HCT116 (cell line): Measurements from ENCODE around the gene GDAP2. TPM values are rescaled to one million over a fixed set of nuclear protein-coding genes. Genes with fewer than 3 reads are reported as not detected.

Source experiments
- ATAC-seq: fragments of 200-7000 bp; cut with Tn5 transposase; 2 replicates; pipeline ENCODE4 v1.9.1; 2020; ENCODE audit warnings: mild to moderate bottlenecking, moderate library complexity
- BruUV-seq: library from RNA; stranded (reverse); fragments of 400-500 nt; replicated peaks from 2 replicates; lab custom pipeline; 2021; lab: Mats Ljungman, UMichigan
- CTCF ChIA-PET: fragments of 300-600 bp; sonication (Branson Sonifier 250); formaldehyde crosslinking; loops from one replicate; lab custom pipeline; 2021; ENCODE audit warnings: antibody characterized with exemption; lab: Charles Lee
- POLR2A ChIA-PET: fragments of 300-600, 350-600 bp; sonication (Branson Sonifier 250); formaldehyde crosslinking; loops from one replicate; lab custom pipeline; 2021; ENCODE audit warnings: antibody characterized with exemption; lab: Charles Lee
- RAD21 ChIA-PET, 2 experiments: fragments of 300-600 bp; sonication (Branson Sonifier 250); formaldehyde crosslinking; loops; one replicate each; lab custom pipeline; 2023; ENCODE audit warnings: low total read pairs in 2 of 2; ENCODE audit not compliant: uncharacterized antibody in 2 of 2, unreplicated experiment in 2 of 2, low non-redundant PET in 1 of 2; lab: Charles Lee
- DNase-seq: peaks from one replicate; pipeline ENCODE4 v3.0.0-alpha.2; 2010; ENCODE audit warnings: low read depth, low spot score
- H2AFZ ChIP-seq: fragments of 200-600 bp; shearing (Covaris generic), sonication (generic); 2 replicates; pipeline ENCODE4 v1.6.1; 2017; ENCODE audit warnings: low read depth, mixed run types, mixed read lengths, antibody characterized with exemption, low read length; ENCODE audit not compliant: poor library complexity, severe bottlenecking
- H3K27ac ChIP-seq: 2 replicates; pipeline ENCODE4 v1.5.1; 2012; ENCODE audit warnings: low read depth, low read length
- H3K27me3 ChIP-seq: fragments of 200-600 bp; sonication (generic); 2 replicates; pipeline ENCODE4 v1.6.1; 2016; ENCODE audit warnings: mixed run types, low read length, mixed read lengths; ENCODE audit not compliant: insufficient read depth
- H3K36me3 ChIP-seq, 2 experiments: fragments of 200-500 bp in 1 of 2; fragments of 200-600 bp in 1 of 2; sonication (Bioruptor generic) in 1 of 2; sonication (generic) in 1 of 2; 2 replicates each; pipeline versions ENCODE4 v1.5.1 to v1.6.1; 2014 to 2016; ENCODE audit warnings: low read length in 2 of 2, inconsistent platforms in 1 of 2, mixed read lengths in 1 of 2, mixed run types in 1 of 2; ENCODE audit not compliant: insufficient read depth in 2 of 2, control insufficient read depth in 1 of 2
- H3K4me1 ChIP-seq, 2 experiments: fragments of 200-600 bp in 1 of 2; sonication (generic) in 1 of 2; 2 replicates each; pipeline versions ENCODE4 v1.5.1 to v1.6.1; 2012 to 2017; ENCODE audit warnings: low read length in 2 of 2, inconsistent platforms in 1 of 2, mild to moderate bottlenecking in 1 of 2, mixed read lengths in 1 of 2, mixed run types in 1 of 2, moderate library complexity in 1 of 2; ENCODE audit not compliant: insufficient read depth in 2 of 2, control insufficient read depth in 1 of 2
- H3K4me2 ChIP-seq: fragments of 200-600 bp; sonication (generic); 2 replicates; pipeline ENCODE4 v1.6.1; 2017; ENCODE audit warnings: mixed run types, low read length, mixed read lengths
- H3K4me3 ChIP-seq, 2 experiments: fragments of 200-600 bp in 1 of 2; sonication (generic) in 1 of 2; replicated peaks in 1 of 2; 2 replicates each; pipeline ENCODE4 v1.5.1; 2011 to 2016; ENCODE audit warnings: low read length in 2 of 2, control low read depth in 1 of 2, low read depth in 1 of 2, mild to moderate bottlenecking in 1 of 2, mixed read lengths in 1 of 2, mixed run types in 1 of 2
- H3K79me2 ChIP-seq: fragments of 200-600 bp; sonication (generic); 2 replicates; pipeline ENCODE4 v1.6.1; 2017; ENCODE audit warnings: mild to moderate bottlenecking, mixed run types, low read length, moderate library complexity, mixed read lengths; ENCODE audit not compliant: insufficient read depth
- H3K9ac ChIP-seq: fragments of 200-600 bp; sonication (generic); 2 replicates; pipeline ENCODE4 v1.6.1; 2016; ENCODE audit warnings: low read length, mixed read lengths
- H3K9me2 ChIP-seq: fragments of 200-600 bp; sonication (generic), shearing (Covaris generic); 2 replicates; pipeline ENCODE4 v1.6.1; 2017; ENCODE audit warnings: mixed run types, mild to moderate bottlenecking, moderate library complexity; ENCODE audit not compliant: insufficient read depth
- H3K9me3 ChIP-seq, 2 experiments: fragments of 200-500 bp in 1 of 2; fragments of 200-600 bp in 1 of 2; sonication (Bioruptor generic) in 1 of 2; sonication (generic) in 1 of 2; 2 replicates each; pipeline ENCODE4 v1.6.1; 2014 to 2017; ENCODE audit warnings: low read length in 2 of 2, mixed read lengths in 2 of 2, inconsistent platforms in 1 of 2, low read depth in 1 of 2, mild to moderate bottlenecking in 1 of 2, mixed run types in 1 of 2, moderate library complexity in 1 of 2; ENCODE audit not compliant: control insufficient read depth in 1 of 2, insufficient read depth in 1 of 2
- H4K20me1 ChIP-seq: fragments of 200-600 bp; sonication (generic), shearing (Covaris generic); 2 replicates; pipeline ENCODE4 v1.6.1; 2017; ENCODE audit warnings: mixed run types, mild to moderate bottlenecking, moderate library complexity; ENCODE audit not compliant: insufficient read depth
- ELF1 ChIP-seq: IDR thresholded peaks from 2 replicates; pipeline ENCODE4 v1.6.1; 2012; ENCODE audit warnings: low read depth, borderline replicate concordance
- EZH2 ChIP-seq: fragments of 200-600 bp; sonication (generic); IDR thresholded peaks from 2 replicates; pipeline ENCODE4 v1.6.1; 2017; ENCODE audit warnings: antibody characterized with exemption, mixed run types
- EZH2phosphoT487 ChIP-seq: fragments of 200-600 bp; IDR thresholded peaks from 2 replicates; pipeline ENCODE4 v1.6.1; 2018; ENCODE audit warnings: antibody characterized with exemption, borderline replicate concordance
- FOSL1 ChIP-seq: IDR thresholded peaks from 2 replicates; pipeline ENCODE4 v1.6.1; 2012; ENCODE audit warnings: low read depth
- JUND ChIP-seq: IDR thresholded peaks from 2 replicates; pipeline ENCODE4 v1.6.1; 2012
- POLR2A ChIP-seq: IDR thresholded peaks from 2 replicates; pipeline ENCODE4 v1.7.0; 2011; ENCODE audit warnings: borderline replicate concordance; ENCODE audit not compliant: insufficient read depth, insufficient read length; ENCODE audit errors: extremely low read depth
- POLR2AphosphoS5 ChIP-seq: IDR thresholded peaks from 2 replicates; pipeline ENCODE4 v1.6.1; 2011; ENCODE audit warnings: mild to moderate bottlenecking, low read depth, low read length, moderate library complexity
- RAD21 ChIP-seq: IDR thresholded peaks from 2 replicates; pipeline ENCODE4 v1.6.1; 2012; ENCODE audit warnings: low read depth, mild to moderate bottlenecking
- SIN3A ChIP-seq: IDR thresholded peaks from 2 replicates; pipeline ENCODE4 v1.6.1; 2012; ENCODE audit warnings: low read depth
- SP1 ChIP-seq: IDR thresholded peaks from 2 replicates; pipeline ENCODE4 v1.6.1; 2012; ENCODE audit warnings: low read depth
- SRF ChIP-seq: IDR thresholded peaks from 2 replicates; pipeline ENCODE4 v1.6.1; 2012; ENCODE audit warnings: low read depth
- TCF7L2 ChIP-seq: IDR thresholded peaks from 2 replicates; pipeline ENCODE4 v1.7.0; 2011; ENCODE audit warnings: borderline replicate concordance, inconsistent platforms; ENCODE audit not compliant: insufficient read depth, insufficient read length; ENCODE audit errors: extremely low read depth
- ZNF274 ChIP-seq: fragments of 200-500 bp; sonication (Bioruptor generic); IDR thresholded peaks from 2 replicates; pipeline ENCODE4 v1.6.1; 2014; ENCODE audit warnings: mild to moderate bottlenecking, low read depth, low read length, inconsistent platforms
- intact Hi-C: fragments of 100-400 bp; cut with micrococcal nuclease; formaldehyde crosslinking; loops from 2 replicates; pipeline ENCODE4 v1.10.0; 2022
- total RNA-seq: library from RNA; stranded (reverse); gene quantifications from one replicate; pipeline ENCODE4 v1.2.1, GENCODE V29; 2021; ENCODE audit not compliant: unreplicated experiment
- TF ChIP-seq, protein P1 (sequence below), 3 experiments: fragments of 200-600 bp in 1 of 3; sonication (generic) in 1 of 3; IDR thresholded peaks in 2 of 3; conservative IDR thresholded peaks in 1 of 3; 2 replicates each; pipeline ENCODE4 v1.5.1; 2012 to 2017; ENCODE audit warnings: low read depth in 2 of 3, low read length in 2 of 3, antibody characterized with exemption in 1 of 3, borderline replicate concordance in 1 of 3, control low read depth in 1 of 3, mild to moderate bottlenecking in 1 of 3, mixed read lengths in 1 of 3, mixed run types in 1 of 3, moderate library complexity in 1 of 3; ENCODE audit not compliant: insufficient read depth in 1 of 3

The GDAP2 gene
- total RNA-seq, 1 experiment from 2014 or later: 21.4 TPM

DNA sequence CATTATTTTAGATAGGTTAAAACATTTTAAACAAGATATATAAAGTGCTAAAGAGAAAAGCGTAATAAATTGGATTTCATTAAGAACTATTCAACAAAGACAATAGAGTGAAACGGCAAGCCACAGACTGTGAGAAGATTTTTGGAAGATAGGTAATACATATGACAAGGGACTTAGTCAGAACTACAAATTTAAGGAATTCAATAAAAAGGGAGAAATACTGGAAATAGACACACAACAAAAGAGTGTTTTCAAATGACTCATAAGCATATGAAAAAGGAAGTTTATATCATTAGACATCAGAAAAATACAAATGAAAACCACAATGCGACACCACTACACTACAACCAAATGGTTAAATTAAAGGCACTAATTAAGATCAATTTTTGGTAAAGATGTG lies 90.5 kb downstream of the GDAP2 start:
- no peaks in the 10 kb centered on the region for H3K27me3 ChIP-seq
- no peaks in the 10 kb centered on the region for H3K36me3 ChIP-seq
- no peaks in the 10 kb centered on the region for H3K79me2 ChIP-seq
- CTCF ChIA-PET: no interaction called here
- no peak for DNase-seq
- H3K9me2 ChIP-seq: no peaks in the 10 kb centered on the region
- peaks cover 0 to 9% of the 10 kb centered on the region in 2 experiments; a peak in 2 of 4 replicates for H3K4me1 ChIP-seq
- H3K27ac ChIP-seq: no peak overlapping the region
- no peak overlapping the region for H3K4me3 ChIP-seq
- no TSS peak for BruUV-seq
- POLR2A ChIA-PET: no interaction called here
- H4K20me1 ChIP-seq: no peaks in the 10 kb centered on the region
- intact Hi-C loops: no loop called here
- H3K4me2 ChIP-seq: 0 out of 2 replicates have a peak overlapping the region, but pooled peaks have one; percentile 2
- no peak overlapping the region for H3K9ac ChIP-seq
- no peaks in the 10 kb centered on the region for H3K9me3 ChIP-seq
- RAD21 ChIA-PET: no interaction called here
- H2AFZ ChIP-seq: no peak overlapping the region
- ATAC-seq: no peak
- no peak for TF ChIP-seq EZH2
- TF ChIP-seq SIN3A: no peak
- TF ChIP-seq FOSL1: peak; percentile 21; the same call in 1 of the 2 replicates
- TF ChIP-seq EZH2phosphoT487: no peak
- TF ChIP-seq RAD21: no peak

GRCh38 chr1:117836069-117836468 lies 93.4 kb downstream of the GDAP2 start:
- ATAC-seq (no peak), DNase-seq (no peak)
- Histone ChIP-seq H3K79me2 (no peaks in the 10 kb centered on the region), H3K4me1 (peaks cover 0 to 9% of the 10 kb centered on the region in 2 experiments; a peak in 2 of 4 replicates), H3K9ac (no peak overlapping the region), H3K4me3 (no peak overlapping the region), H3K4me2 (no peak overlapping the region), H2AFZ (no peak overlapping the region), H3K9me2 (no peaks in the 10 kb centered on the region), H4K20me1 (no peaks in the 10 kb centered on the region), H3K36me3 (no peaks in the 10 kb centered on the region), H3K27ac (no peak overlapping the region), H3K27me3 (no peaks in the 10 kb centered on the region)
- no TSS peak for BruUV-seq
- ChIA-PET CTCF (no interaction called here), RAD21 (no interaction called here), POLR2A (no interaction called here)
- no peak for TF ChIP-seq POLR2A
- no peak for TF ChIP-seq FOSL1
- no peak for TF ChIP-seq ZNF274
- no peak for TF ChIP-seq ELF1
- TF ChIP-seq SP1: no peak
- no peak for TF ChIP-seq TCF7L2
- no peak for TF ChIP-seq JUND
- no peak for TF ChIP-seq POLR2AphosphoS5
- TF ChIP-seq SRF: no peak
- TF ChIP-seq EZH2: no peak
- TF ChIP-seq, protein P1, sequence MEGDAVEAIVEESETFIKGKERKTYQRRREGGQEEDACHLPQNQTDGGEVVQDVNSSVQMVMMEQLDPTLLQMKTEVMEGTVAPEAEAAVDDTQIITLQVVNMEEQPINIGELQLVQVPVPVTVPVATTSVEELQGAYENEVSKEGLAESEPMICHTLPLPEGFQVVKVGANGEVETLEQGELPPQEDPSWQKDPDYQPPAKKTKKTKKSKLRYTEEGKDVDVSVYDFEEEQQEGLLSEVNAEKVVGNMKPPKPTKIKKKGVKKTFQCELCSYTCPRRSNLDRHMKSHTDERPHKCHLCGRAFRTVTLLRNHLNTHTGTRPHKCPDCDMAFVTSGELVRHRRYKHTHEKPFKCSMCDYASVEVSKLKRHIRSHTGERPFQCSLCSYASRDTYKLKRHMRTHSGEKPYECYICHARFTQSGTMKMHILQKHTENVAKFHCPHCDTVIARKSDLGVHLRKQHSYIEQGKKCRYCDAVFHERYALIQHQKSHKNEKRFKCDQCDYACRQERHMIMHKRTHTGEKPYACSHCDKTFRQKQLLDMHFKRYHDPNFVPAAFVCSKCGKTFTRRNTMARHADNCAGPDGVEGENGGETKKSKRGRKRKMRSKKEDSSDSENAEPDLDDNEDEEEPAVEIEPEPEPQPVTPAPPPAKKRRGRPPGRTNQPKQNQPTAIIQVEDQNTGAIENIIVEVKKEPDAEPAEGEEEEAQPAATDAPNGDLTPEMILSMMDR (IDR thresholded peaks at IDR 0.05 in 2 of 3, conservative IDR thresholded peaks at IDR 0.05 in 1 of 3; ENCODE audit: borderline replicate concordance in 1 of 3, insufficient read depth in 1 of 3, low read depth in 2 of 3, low read length in 2 of 3): no peak
- TF ChIP-seq, all 23 proteins: peak for 0
- H3K9me3 ChIP-seq: no peaks in the 10 kb centered on the region
- intact Hi-C loops: no loop called here
